K562 treated with DMSO at 1 percent for 12 hours (cell line): Measurements from ENCODE around the gene OR5K2. TPM values are rescaled to one million over a fixed set of nuclear protein-coding genes. Genes with fewer than 3 reads are reported as not detected.

Experiments
- total RNA-seq: library from RNA; unstranded; fragments of 300-600 nt; gene quantifications from 2 replicates; pipeline ENCODE4 v1.2.3, GENCODE V29; 2022; ENCODE audit not compliant: insufficient read depth

Gene OR5K2
- total RNA-seq, result not detected in 2 replicates

GRCh38 chr3:98497381-98497780 is at the start of gene OR5K2:
Gene OR5K2, plus strand, starts transcription at chr3:98497681. Its CDS starts 0 bp downstream, at chr3:98497681.

GRCh38 chr3:98462901-98463300 is 34.6 kb upstream of the OR5K2 start, which contains the start of gene OR5K1:
Gene OR5K1, plus strand, starts transcription at chr3:98463201. Its CDS starts 6,376 bp downstream, at chr3:98469577.

GRCh38 chr3:98522544-98523281 is 25.2 kb downstream of the OR5K2 start, which contains the start of gene CLDND1:
Gene CLDND1, minus strand, starts transcription at chr3:98522902. Its CDS starts 1,478 bp downstream, at chr3:98521424.

GRCh38 chr3:98531622-98532274 is 34.3 kb downstream of the OR5K2 start, which contains the start of gene GPR15:
Gene GPR15, plus strand, starts transcription at chr3:98531978. Its CDS starts 56 bp downstream, at chr3:98532034.

Other genes with a start within 250 kb of the OR5K2 start
- not detected in 2 replicates for gene OR5H6, start 233.4 kb upstream of the OR5K2 start, total RNA-seq
- not detected in 2 replicates for gene OR5H2, start 215.2 kb upstream of the OR5K2 start, total RNA-seq
- gene OR5K4, start 143.8 kb upstream of the OR5K2 start, total RNA-seq, result not detected in 2 replicates
- gene OR5K3, start 107.0 kb upstream of the OR5K2 start, total RNA-seq, result not detected in 2 replicates
- not detected in 2 replicates for gene OR5K1, start 34.5 kb upstream of the OR5K2 start, total RNA-seq
- 25.5 and 56.1 TPM in 2 replicates for gene CLDND1, start 25.2 kb downstream of the OR5K2 start, total RNA-seq
- not detected in 2 replicates for gene GPR15, start 34.3 kb downstream of the OR5K2 start, total RNA-seq
- gene CPOX, start 95.9 kb downstream of the OR5K2 start, total RNA-seq, result 12.5 and 22.4 TPM in 2 replicates